ENCODE results near the gene RSPO1. TPM values are rescaled to one million over a fixed set of nuclear protein-coding genes. Genes with fewer than 3 reads are reported as not detected.

Gene RSPO1
- total and polyA plus RNA-seq, 10 of the 15 experiments (the other 5 are each of a cell fraction or from before 2014, with no cell fraction given) = not detected

- TF ChIP-seq STAT1 (conservative IDR thresholded peaks at IDR 0.05) = no peak
- TF ChIP-seq RBBP5 (conservative IDR thresholded peaks at IDR 0.05) = no peak
- TF ChIP-seq ZNF217 (IDR thresholded peaks at IDR 0.05) = no peak
Measured at GRCh38 chr1:37628026-37628556, 6.6 kb downstream of the RSPO1 start (continued).

- FAIRE-seq (no peak), ATAC-seq (no peak), DNase-seq (ENCODE audit: low read depth, low spot score) (no peak)
- H4K20me1 ChIP-seq (ENCODE audit: control insufficient read depth, insufficient read depth) = no peaks in the 10 kb centered on the region
- RAD21 ChIA-PET (ENCODE audit: unreplicated experiment) = no interaction called here
- no peak overlapping the region for H3K9ac ChIP-seq (ENCODE audit: control insufficient read depth, insufficient read depth, low read length)
- in situ Hi-C loops (cut with MboI) (no loop called here), intact Hi-C loops (cut with micrococcal nuclease; ENCODE audit: unreplicated experiment) (no loop called here)
- H3K27ac ChIP-seq (ENCODE audit: control insufficient read depth, insufficient read depth) = no peak overlapping the region
- no peak overlapping the region for H2AFZ ChIP-seq (ENCODE audit: control insufficient read depth, low read depth, low read length)
- no peaks in the 10 kb centered on the region for H3K36me3 ChIP-seq (ENCODE audit: control insufficient read depth in 2 of 2, insufficient read depth in 2 of 2, low read length in 1 of 2)
- H3K9me3 ChIP-seq (replicated peaks; ENCODE audit: control insufficient read depth, insufficient read depth, low read length) = no peaks in the 10 kb centered on the region
- CTCF ChIA-PET = interaction anchor here (1.0 to 1.3 kb wide), 3 partner anchors 10 to 60 kb away, joined by 3 to 5 read pairs (median 4); no protein-coding TSS in a partner anchor
- no peaks in the 10 kb centered on the region for H3K4me1 ChIP-seq (ENCODE audit: control insufficient read depth, insufficient read depth, low read length)
- SMC1A ChIA-PET (ENCODE audit: uncharacterized antibody, unreplicated experiment) = interaction anchor here (0.6 to 1.0 kb wide), 2 partner anchors 14 to 128 kb away, joined by 3 read pairs; no protein-coding TSS in a partner anchor
- H3K4me3 ChIP-seq = no peak overlapping the region
- no peak overlapping the region for H3K4me2 ChIP-seq (ENCODE audit: control insufficient read depth, insufficient read depth)
- WGBS (ENCODE audit: insufficient coverage, insufficient replicate concordance, low lambda C conversion rate, missing lambda C conversion rate) = 18% methylated on average over 6 of the region's 6 CpGs
- H3K27me3 ChIP-seq (replicated peaks in 1 of 2; ENCODE audit: control insufficient read depth in 2 of 2, insufficient read depth in 2 of 2, low read length in 1 of 2) = no peaks in the 10 kb centered on the region; a peak in 2 of 4 replicates
- no peaks in the 10 kb centered on the region for H3K79me2 ChIP-seq (ENCODE audit: control insufficient read depth, insufficient read depth, low read length)
- BruUV-seq (replicated peaks) = no TSS peak
- POLR2A ChIA-PET = no interaction called here
- no peak for TF ChIP-seq NBN (IDR thresholded peaks at IDR 0.05)
- no peak for TF ChIP-seq ZBTB11 (CRISPR knock-in tag; IDR thresholded peaks at IDR 0.05)
- no peak for TF ChIP-seq GATAD2B (conservative IDR thresholded peaks at IDR 0.05; ENCODE audit: low read depth)
- TF ChIP-seq LARP7 (IDR thresholded peaks at IDR 0.05) = no peak
- TF ChIP-seq RELB (IDR thresholded peaks at IDR 0.05; ENCODE audit: low read depth) = no peak
- no peak for TF ChIP-seq CBX3 (IDR thresholded peaks at IDR 0.05; ENCODE audit: borderline replicate concordance, low read depth)
- no peak for TF ChIP-seq JUNB (IDR thresholded peaks at IDR 0.05)
- no peak for TF ChIP-seq CREB1 (IDR thresholded peaks at IDR 0.05; ENCODE audit: low read depth)
- no peak for TF ChIP-seq SKIL (IDR thresholded peaks at IDR 0.05; ENCODE audit: low read depth, poor library complexity, severe bottlenecking)
- TF ChIP-seq SIX5 (IDR thresholded peaks at IDR 0.05; ENCODE audit: low read depth, low read length, severe bottlenecking) = no peak
Measured at GRCh38 chr1:37622131-37622530, 12.6 kb downstream of the RSPO1 start.
